AG10803 (cell line): ENCODE data around the gene TFCP2.

ENCODE experiments used
- DNase-seq: peaks from one replicate; pipeline ENCODE4 v3.0.0; 2010; ENCODE audit warnings: low read depth
- H3K4me3 ChIP-seq: 2 replicates; pipeline ENCODE4 v1.5.1; 2011; ENCODE audit warnings: mild to moderate bottlenecking, low read length, control low read depth
- TF ChIP-seq, protein P1 (sequence below): conservative IDR thresholded peaks from 2 replicates; pipeline ENCODE4 v1.5.1; 2011; ENCODE audit warnings: mild to moderate bottlenecking, low read length, control low read depth, inconsistent platforms

Gene TFCP2

DNA sequence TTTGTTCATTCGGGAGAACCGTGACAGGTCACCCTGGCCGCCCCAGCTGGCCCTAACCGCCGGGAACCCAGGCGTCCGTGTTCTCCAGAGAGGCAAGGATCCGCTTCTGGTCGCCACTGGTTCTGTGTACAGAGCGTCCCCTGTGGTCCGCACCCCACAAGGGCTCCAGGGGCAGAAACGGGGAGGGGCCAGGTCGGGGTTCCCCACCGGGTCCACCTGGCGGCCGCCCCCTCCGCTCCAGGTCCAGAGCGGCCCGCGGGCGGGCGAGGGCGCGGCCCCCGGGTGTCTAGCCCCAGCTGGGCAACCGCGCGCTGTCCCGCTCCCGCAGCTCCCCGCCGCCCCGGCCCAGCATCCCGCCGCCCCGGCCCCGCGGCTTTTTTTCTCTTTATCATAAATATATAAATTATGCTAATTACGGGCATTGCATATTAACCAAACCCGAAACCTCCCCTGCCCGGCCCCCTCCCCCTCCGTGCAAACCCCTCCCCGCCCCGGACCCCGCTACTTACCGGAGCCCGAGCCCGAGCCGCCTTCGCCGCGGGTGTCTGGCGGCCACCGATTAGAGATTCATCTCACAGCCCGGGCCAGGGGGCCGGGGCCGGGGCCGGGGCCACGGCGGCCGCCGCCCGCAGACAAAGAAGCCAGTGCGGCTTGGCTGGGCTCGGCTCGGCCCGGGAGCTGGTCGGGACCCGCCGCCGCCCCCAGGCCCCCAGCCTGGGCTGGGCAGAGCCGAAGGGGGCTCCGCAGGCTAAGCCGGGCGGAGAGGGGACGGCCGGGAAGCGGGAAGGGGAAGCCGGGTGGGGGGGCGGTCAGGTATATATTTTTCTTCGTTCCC, 44.4 kb upstream of the TFCP2 start:
- DNase-seq: no peak
- peak overlapping the region; percentile 81 for H3K4me3 ChIP-seq
- TF ChIP-seq, protein P1, sequence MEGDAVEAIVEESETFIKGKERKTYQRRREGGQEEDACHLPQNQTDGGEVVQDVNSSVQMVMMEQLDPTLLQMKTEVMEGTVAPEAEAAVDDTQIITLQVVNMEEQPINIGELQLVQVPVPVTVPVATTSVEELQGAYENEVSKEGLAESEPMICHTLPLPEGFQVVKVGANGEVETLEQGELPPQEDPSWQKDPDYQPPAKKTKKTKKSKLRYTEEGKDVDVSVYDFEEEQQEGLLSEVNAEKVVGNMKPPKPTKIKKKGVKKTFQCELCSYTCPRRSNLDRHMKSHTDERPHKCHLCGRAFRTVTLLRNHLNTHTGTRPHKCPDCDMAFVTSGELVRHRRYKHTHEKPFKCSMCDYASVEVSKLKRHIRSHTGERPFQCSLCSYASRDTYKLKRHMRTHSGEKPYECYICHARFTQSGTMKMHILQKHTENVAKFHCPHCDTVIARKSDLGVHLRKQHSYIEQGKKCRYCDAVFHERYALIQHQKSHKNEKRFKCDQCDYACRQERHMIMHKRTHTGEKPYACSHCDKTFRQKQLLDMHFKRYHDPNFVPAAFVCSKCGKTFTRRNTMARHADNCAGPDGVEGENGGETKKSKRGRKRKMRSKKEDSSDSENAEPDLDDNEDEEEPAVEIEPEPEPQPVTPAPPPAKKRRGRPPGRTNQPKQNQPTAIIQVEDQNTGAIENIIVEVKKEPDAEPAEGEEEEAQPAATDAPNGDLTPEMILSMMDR: peak; percentile 28

DNA sequence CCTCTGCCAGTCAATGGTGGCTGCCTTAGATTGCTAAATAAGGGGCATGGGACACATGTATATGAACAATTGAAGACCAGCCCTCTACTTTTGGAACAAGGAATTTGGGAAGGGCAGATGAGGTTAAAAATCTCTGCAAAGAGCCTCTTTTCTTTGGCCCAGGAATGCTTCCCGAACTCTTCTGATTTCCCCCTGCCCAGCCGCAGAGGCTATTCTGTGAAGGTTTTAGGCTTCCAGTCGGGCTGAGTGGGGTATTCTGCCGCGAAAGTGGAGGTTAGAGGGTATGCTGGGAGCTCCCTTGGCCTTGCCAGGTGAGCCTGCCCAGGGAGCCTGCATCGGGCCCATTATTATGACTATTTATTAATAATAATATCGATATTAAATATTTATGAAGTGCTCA, 43.7 kb upstream of the TFCP2 start:
- no peak for DNase-seq
- H3K4me3 ChIP-seq: peak overlapping the region; percentile 81
- TF ChIP-seq, protein P1: no peak

GRCh38 chr12:51214895-51215294, 42.0 kb upstream of the TFCP2 start:
- TF ChIP-seq, protein P1: no peak
- no peak for DNase-seq
- H3K4me3 ChIP-seq: no peak overlapping the region

DNA sequence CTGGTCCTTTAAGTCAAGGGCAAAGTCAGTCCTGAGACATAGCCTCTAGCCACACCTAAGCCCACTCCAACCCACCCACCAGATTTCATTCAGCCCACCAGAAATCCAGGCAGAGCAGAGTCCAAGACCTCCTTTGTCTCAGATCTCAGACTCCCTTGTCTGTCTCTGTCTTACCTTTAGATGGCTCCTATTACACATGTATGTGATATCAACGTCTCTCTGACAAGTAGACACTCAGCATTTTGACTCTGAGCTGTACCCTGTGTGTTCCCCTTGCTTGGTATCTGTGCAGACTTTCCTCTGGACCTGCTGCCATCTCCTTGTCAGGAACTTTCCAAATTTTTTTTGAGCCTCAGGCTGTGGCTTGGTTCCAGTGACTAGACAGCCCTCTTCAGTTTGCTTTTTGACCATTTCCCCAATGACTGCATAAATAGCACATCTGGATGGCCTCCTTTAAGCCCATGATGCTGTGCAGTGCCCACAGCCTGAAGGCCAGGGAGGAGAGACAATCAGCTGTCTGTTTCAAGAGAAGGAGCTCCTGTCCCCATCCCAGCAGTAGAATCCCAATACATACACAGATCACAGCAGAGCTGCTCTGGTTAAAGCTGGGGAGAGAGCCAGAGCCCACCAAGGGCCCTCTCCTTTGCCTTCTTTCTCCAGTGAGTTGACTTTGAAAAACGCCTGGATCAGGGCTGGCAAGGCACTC, 37.9 kb upstream of the TFCP2 start:
- TF ChIP-seq, protein P1: no peak
- DNase-seq: no peak

DNA sequence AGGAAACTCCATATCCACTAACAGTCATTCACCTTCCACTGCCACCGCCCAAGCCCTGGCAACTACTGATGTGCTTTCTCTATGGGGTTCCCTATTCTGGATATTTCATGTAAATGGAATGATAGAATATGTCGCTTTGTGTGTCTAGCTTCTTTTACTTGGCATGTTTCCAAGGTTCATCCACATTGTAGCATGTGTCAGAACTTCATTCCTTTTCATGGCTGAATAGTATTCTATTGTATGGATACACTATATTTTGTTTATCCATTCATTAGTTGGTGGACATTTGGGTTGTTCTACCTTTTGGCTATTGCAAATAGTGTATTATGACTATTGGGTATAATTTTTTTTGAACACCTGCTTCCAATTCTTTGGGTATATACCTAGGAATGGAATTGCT, 36.3 kb upstream of the TFCP2 start:
- TF ChIP-seq, protein P1: no peak
- H3K4me3 ChIP-seq: no peak overlapping the region
- DNase-seq: no peak

More for the DNA sequence above, 37.9 kb upstream of the TFCP2 start:
- H3K4me3 ChIP-seq: no peak overlapping the region

- H3K4me3 ChIP-seq: no peak overlapping the region
- DNase-seq: no peak
- TF ChIP-seq, protein P1: no peak
Measured at GRCh38 chr12:51208016-51208660, 35.2 kb upstream of the TFCP2 start.

- H3K4me3 ChIP-seq: no peak overlapping the region
- no peak for DNase-seq
- TF ChIP-seq, protein P1: no peak
Measured at GRCh38 chr12:51205350-51205749, 32.4 kb upstream of the TFCP2 start.
